ENCODE measurements around the gene PAXIP1.
"Not testable (repeated sequence)": the region's sequence is repeated elsewhere in the genome, so short reads cannot be mapped to it uniquely, and the experiment has no call there.

DNA sequence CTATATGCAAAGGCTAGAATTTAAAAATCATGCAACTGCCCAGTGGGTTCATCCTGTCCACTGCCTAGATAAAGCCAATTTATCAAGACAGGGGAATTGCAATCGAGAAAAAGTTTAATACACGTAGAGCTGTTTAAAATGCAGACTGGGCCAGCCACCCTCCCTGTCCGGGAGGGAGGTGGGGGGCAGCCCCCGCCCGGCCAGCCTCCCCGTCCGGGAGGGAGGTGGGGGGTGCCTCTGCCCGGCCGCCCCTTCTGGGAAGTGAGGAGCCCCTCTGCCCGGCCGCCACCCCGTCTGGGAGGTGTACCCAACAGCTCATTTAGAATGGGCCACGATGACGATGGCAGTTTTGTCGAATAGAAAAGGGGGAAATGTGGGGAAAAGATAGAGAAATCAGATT lies 31.6 kb upstream of the PAXIP1 start:
- not testable (repeated sequence) for TF ChIP-seq POLR2A, POLR2AphosphoS5 (IDR thresholded peaks at IDR 0.05; ENCODE audit: low read depth, low read length)
